H9 (cell line): ENCODE measurements around the gene ATP7B. TPM values are rescaled to one million over a fixed set of nuclear protein-coding genes. Genes with fewer than 3 reads are reported as not detected.

Experiments used
- DNase-seq: peaks from one replicate; pipeline ENCODE4 v3.0.0-alpha.2; 2017
- H2AFZ ChIP-seq: one replicate; pipeline ENCODE4 v1.6.1; 2013; ENCODE audit warnings: mild to moderate bottlenecking, low read length, control low read depth, moderate library complexity
- H2AK5ac ChIP-seq: 2 replicates; pipeline ENCODE4 v1.6.1; 2013; ENCODE audit warnings: low read length, control low read depth, mixed read lengths; ENCODE audit not compliant: insufficient read length
- H2BK120ac ChIP-seq: one replicate; pipeline ENCODE4 v1.6.1; 2013; ENCODE audit warnings: low read depth, mild to moderate bottlenecking, low read length, control low read depth, inconsistent platforms; ENCODE audit not compliant: poor library complexity, severe bottlenecking
- H2BK12ac ChIP-seq: 2 replicates; pipeline ENCODE4 v1.6.1; 2013; ENCODE audit warnings: low read length, control low read depth, mixed read lengths, low read depth; ENCODE audit not compliant: insufficient read length
- H2BK15ac ChIP-seq: 2 replicates; pipeline ENCODE4 v1.6.1; 2013; ENCODE audit warnings: low read depth, low read length, control low read depth
- H2BK20ac ChIP-seq: one replicate; pipeline ENCODE4 v1.6.1; 2013; ENCODE audit warnings: low read depth, mild to moderate bottlenecking, low read length, control low read depth, inconsistent platforms; ENCODE audit not compliant: poor library complexity, severe bottlenecking
- H2BK5ac ChIP-seq: 2 replicates; pipeline ENCODE4 v1.6.1; 2013; ENCODE audit warnings: low read length, control low read depth, mixed read lengths; ENCODE audit not compliant: insufficient read length
- H3K14ac ChIP-seq: 2 replicates; pipeline ENCODE4 v1.6.1; 2013; ENCODE audit warnings: low read length, control low read depth; ENCODE audit not compliant: insufficient read depth
- H3K18ac ChIP-seq: 2 replicates; pipeline ENCODE4 v1.6.1; 2013; ENCODE audit warnings: low read depth, mild to moderate bottlenecking, mixed read lengths, low read length, control low read depth; ENCODE audit not compliant: insufficient read length
- H3K23ac ChIP-seq: 2 replicates; pipeline ENCODE4 v1.6.1; 2013; ENCODE audit warnings: low read length, control low read depth, mixed read lengths, low read depth; ENCODE audit not compliant: insufficient read length
- H3K23me2 ChIP-seq: 2 replicates; pipeline ENCODE4 v1.6.1; 2013; ENCODE audit warnings: low read depth, mild to moderate bottlenecking, mixed read lengths, low read length, control low read depth; ENCODE audit not compliant: insufficient read length, poor library complexity, severe bottlenecking
- H3K27ac ChIP-seq: 2 replicates; pipeline ENCODE4 v1.5.1; 2013; ENCODE audit warnings: low read length, control low read depth, mixed read lengths, low read depth; ENCODE audit not compliant: insufficient read length
- H3K27me3 ChIP-seq: 2 replicates; pipeline ENCODE4 v1.6.1; 2013; ENCODE audit warnings: low read length, control low read depth, inconsistent platforms; ENCODE audit not compliant: insufficient read depth
- H3K4ac ChIP-seq: 2 replicates; pipeline ENCODE4 v1.6.1; 2013; ENCODE audit warnings: low read depth, mild to moderate bottlenecking, control low read depth, inconsistent platforms, low read length, moderate library complexity
- H3K4me1 ChIP-seq: 2 replicates; pipeline ENCODE4 v1.6.1; 2013; ENCODE audit warnings: low read length, control low read depth, inconsistent platforms; ENCODE audit not compliant: insufficient read depth
- H3K4me2 ChIP-seq: 2 replicates; pipeline ENCODE4 v1.6.1; 2013; ENCODE audit warnings: low read length, control low read depth, mixed read lengths; ENCODE audit not compliant: insufficient read length, insufficient read depth
- H3K56ac ChIP-seq: 2 replicates; pipeline ENCODE4 v1.6.1; 2013; ENCODE audit warnings: low read depth, mild to moderate bottlenecking, mixed read lengths, low read length, control low read depth; ENCODE audit not compliant: insufficient read length
- H3K79me1 ChIP-seq: 2 replicates; pipeline ENCODE4 v1.6.1; 2013; ENCODE audit warnings: low read depth, mild to moderate bottlenecking, moderate library complexity, low read length, control low read depth, inconsistent platforms; ENCODE audit not compliant: insufficient read depth, poor library complexity, severe bottlenecking
- H3K79me2 ChIP-seq: 2 replicates; pipeline ENCODE4 v1.6.1; 2013; ENCODE audit warnings: low read length, control low read depth, inconsistent platforms; ENCODE audit not compliant: insufficient read depth
- H3K9ac ChIP-seq: 2 replicates; pipeline ENCODE4 v1.6.1; 2013; ENCODE audit warnings: low read length, control low read depth, mixed read lengths; ENCODE audit not compliant: insufficient read length; ENCODE audit errors: extremely low read depth
- H3K9me3 ChIP-seq: one replicate; pipeline ENCODE4 v1.6.1; 2013; ENCODE audit warnings: low read depth, low read length, inconsistent platforms; ENCODE audit not compliant: control insufficient read depth
- H3T11ph ChIP-seq: one replicate; pipeline ENCODE4 v1.6.1; 2013; ENCODE audit warnings: mild to moderate bottlenecking, low read length, control low read depth, inconsistent platforms
- H4K20me1 ChIP-seq: one replicate; pipeline ENCODE4 v1.6.1; 2013; ENCODE audit not compliant: control insufficient read depth, insufficient read length, insufficient read depth
- H4K5ac ChIP-seq: 2 replicates; pipeline ENCODE4 v1.6.1; 2013; ENCODE audit warnings: low read depth, mild to moderate bottlenecking, mixed read lengths, low read length, control low read depth; ENCODE audit not compliant: insufficient read length
- H4K8ac ChIP-seq: replicated peaks from 2 replicates; pipeline ENCODE4 v1.6.1; 2013; ENCODE audit warnings: low read length, control low read depth, mixed read lengths, low read depth; ENCODE audit not compliant: insufficient read length
- H4K91ac ChIP-seq: 2 replicates; pipeline ENCODE4 v1.6.1; 2013; ENCODE audit warnings: low read depth, mild to moderate bottlenecking, moderate library complexity, mixed read lengths, low read length, control low read depth; ENCODE audit not compliant: insufficient read length
- H3K27ac Mint-ChIP-seq, 3 experiments: 2 replicates in 2 of 3; 3 replicates in 1 of 3; pipeline ENCODE4 v1.8.0; 2020 to 2021; ENCODE audit warnings: mixed read lengths in 3 of 3, mild to moderate bottlenecking in 1 of 3, moderate library complexity in 1 of 3
- H3K27me3 Mint-ChIP-seq: 2 replicates; pipeline ENCODE4 v1.8.0; 2021; ENCODE audit warnings: low read depth, mild to moderate bottlenecking, moderate library complexity, mixed read lengths
- H3K36me3 Mint-ChIP-seq, 3 experiments: 2 replicates in 2 of 3; 3 replicates in 1 of 3; pipeline ENCODE4 v1.8.0; 2020 to 2021; ENCODE audit warnings: low read depth in 3 of 3, mixed read lengths in 3 of 3; ENCODE audit not compliant: insufficient read depth in 1 of 3
- H3K4me1 Mint-ChIP-seq, 2 experiments: 2 replicates each; pipeline ENCODE4 v1.8.0; 2020; ENCODE audit warnings: mixed read lengths in 2 of 2
- H3K4me3 Mint-ChIP-seq, 2 experiments: 2 replicates in 1 of 2; 3 replicates in 1 of 2; pipeline ENCODE4 v1.8.0; 2020 to 2021; ENCODE audit warnings: mild to moderate bottlenecking in 2 of 2, mixed read lengths in 2 of 2, moderate library complexity in 1 of 2
- H3K9me3 Mint-ChIP-seq, 2 experiments: 2 replicates in 1 of 2; 3 replicates in 1 of 2; pipeline ENCODE4 v1.8.0; 2020; ENCODE audit warnings: mild to moderate bottlenecking in 2 of 2, mixed read lengths in 2 of 2, moderate library complexity in 1 of 2
- CTCF ChIP-seq: fragments of 200-600 bp; sonication (generic); conservative IDR thresholded peaks from 3 replicates; pipeline ENCODE4 v1.8.0; 2021; ENCODE audit warnings: antibody characterized with exemption, mild to moderate bottlenecking
- WGBS: extraction: QIAGEN DNeasy Blood & Tissue Kit; methylation state at CpG from one replicate; pipeline ENCODE4 v1.1.7; 2013; ENCODE audit warnings: missing lambda C conversion rate, low lambda C conversion rate, mixed read lengths; ENCODE audit not compliant: insufficient read length; ENCODE audit errors: extremely low coverage; 5-methylcytosine and 5-hydroxymethylcytosine counted together
- total RNA-seq: library from RNA; stranded (reverse); gene quantifications from 2 replicates; pipeline ENCODE4 v1.2.1, GENCODE V29; 2021

ATP7B gene
- total RNA-seq, 1 experiment from 2014 or later = 5.8 TPM

GRCh38 chr13:51921790-51922740 lies 89.2 kb downstream of the ATP7B start:
- Mint-ChIP-seq H3K27me3 (no peaks in the 10 kb centered on the region), H3K36me3 (no peaks in the 10 kb centered on the region), H3K27ac (no peak overlapping the region), H3K4me1 (peaks cover 0 to 6% of the 10 kb centered on the region in 2 experiments; a peak in 1 of 4 replicates), H3K9me3 (no peaks in the 10 kb centered on the region), H3K4me3 (no peak overlapping the region)
- no peak overlapping the region for H3K23ac ChIP-seq
- no peak overlapping the region for H2BK5ac ChIP-seq
- no peak overlapping the region for H3K14ac ChIP-seq
- TF ChIP-seq CTCF = no peak
- no peak overlapping the region for H3K56ac ChIP-seq
- H3K27me3 ChIP-seq = no peaks in the 10 kb centered on the region
- no peak overlapping the region for H3K4ac ChIP-seq
- H3K18ac ChIP-seq = no peak overlapping the region
- H2BK20ac ChIP-seq = no peak overlapping the region
- no peaks in the 10 kb centered on the region for H3K79me2 ChIP-seq
- no peak overlapping the region for H3T11ph ChIP-seq
- H2BK12ac ChIP-seq = no peak overlapping the region
- H4K91ac ChIP-seq = no peak overlapping the region
- H4K20me1 ChIP-seq = no peaks in the 10 kb centered on the region
- H4K5ac ChIP-seq = no peak overlapping the region
- no CpG with 5 or more reads among the region's 14 CpGs for WGBS
- H3K9ac ChIP-seq = no peak overlapping the region
- H4K8ac ChIP-seq = no peak overlapping the region
- DNase-seq = peak; percentile 25
- no peak overlapping the region for H3K27ac ChIP-seq
- no peak overlapping the region for H2AFZ ChIP-seq
- no peak overlapping the region for H3K4me2 ChIP-seq
- no peaks in the 10 kb centered on the region for H3K4me1 ChIP-seq
- H2BK120ac ChIP-seq = no peak overlapping the region
- no peaks in the 10 kb centered on the region for H3K23me2 ChIP-seq
- no peak overlapping the region for H2BK15ac ChIP-seq
- H2AK5ac ChIP-seq = no peak overlapping the region
- no peaks in the 10 kb centered on the region for H3K79me1 ChIP-seq
- no peaks in the 10 kb centered on the region for H3K9me3 ChIP-seq
